HL-60 (cell line): ENCODE data around the gene MAP3K5.

ENCODE experiments used
- DNase-seq, 2 experiments: peaks; one replicate each; pipeline ENCODE4 v3.0.0-alpha.2; 2010 to 2020; ENCODE audit warnings: low read depth in 1 of 2, low spot score in 1 of 2
- H3K27ac ChIP-seq: fragments of 250-450 bp; sonication (Bioruptor Pico); replicated peaks from 2 replicates; pipeline ENCODE4 v1.5.1; 2020; ENCODE audit warnings: mild to moderate bottlenecking, moderate library complexity
- H3K27me3 ChIP-seq: fragments of 250-450 bp; sonication (Bioruptor Pico); 2 replicates; pipeline ENCODE4 v1.5.1; 2021; ENCODE audit warnings: mild to moderate bottlenecking, moderate library complexity; ENCODE audit not compliant: insufficient read depth, poor library complexity, severe bottlenecking
- H3K4me3 ChIP-seq: replicated peaks from 2 replicates; pipeline ENCODE4 v1.5.1; 2011; ENCODE audit warnings: mild to moderate bottlenecking, control low read depth, low read length; ENCODE audit not compliant: insufficient read depth
- GABPA ChIP-seq: IDR thresholded peaks from 2 replicates; pipeline ENCODE4 v1.6.1; 2012; ENCODE audit warnings: low read depth
- POLR2AphosphoS5 ChIP-seq: IDR thresholded peaks from 2 replicates; pipeline ENCODE4 v1.6.1; 2012; ENCODE audit warnings: low read depth
- REST ChIP-seq: IDR thresholded peaks from 2 replicates; pipeline ENCODE4 v1.6.1; 2012; ENCODE audit warnings: low read depth; ENCODE audit not compliant: insufficient replicate concordance
- SPI1 ChIP-seq: IDR thresholded peaks from 2 replicates; pipeline ENCODE4 v1.6.1; 2012; ENCODE audit warnings: low read depth, mild to moderate bottlenecking, borderline replicate concordance
- TF ChIP-seq, protein P1 (sequence below): IDR thresholded peaks from one replicate; pipeline ENCODE4 v1.5.1; 2011; ENCODE audit warnings: low read length, control low read depth, inconsistent platforms; ENCODE audit not compliant: insufficient read depth

MAP3K5 gene

GRCh38 chr6:136683209-136683941 lies 108.9 kb downstream of the MAP3K5 start:
- H3K27ac ChIP-seq, result no peak overlapping the region
- TF ChIP-seq SPI1 (no peak), REST (no peak), POLR2AphosphoS5 (no peak), GABPA (no peak)
- TF ChIP-seq, protein P1, sequence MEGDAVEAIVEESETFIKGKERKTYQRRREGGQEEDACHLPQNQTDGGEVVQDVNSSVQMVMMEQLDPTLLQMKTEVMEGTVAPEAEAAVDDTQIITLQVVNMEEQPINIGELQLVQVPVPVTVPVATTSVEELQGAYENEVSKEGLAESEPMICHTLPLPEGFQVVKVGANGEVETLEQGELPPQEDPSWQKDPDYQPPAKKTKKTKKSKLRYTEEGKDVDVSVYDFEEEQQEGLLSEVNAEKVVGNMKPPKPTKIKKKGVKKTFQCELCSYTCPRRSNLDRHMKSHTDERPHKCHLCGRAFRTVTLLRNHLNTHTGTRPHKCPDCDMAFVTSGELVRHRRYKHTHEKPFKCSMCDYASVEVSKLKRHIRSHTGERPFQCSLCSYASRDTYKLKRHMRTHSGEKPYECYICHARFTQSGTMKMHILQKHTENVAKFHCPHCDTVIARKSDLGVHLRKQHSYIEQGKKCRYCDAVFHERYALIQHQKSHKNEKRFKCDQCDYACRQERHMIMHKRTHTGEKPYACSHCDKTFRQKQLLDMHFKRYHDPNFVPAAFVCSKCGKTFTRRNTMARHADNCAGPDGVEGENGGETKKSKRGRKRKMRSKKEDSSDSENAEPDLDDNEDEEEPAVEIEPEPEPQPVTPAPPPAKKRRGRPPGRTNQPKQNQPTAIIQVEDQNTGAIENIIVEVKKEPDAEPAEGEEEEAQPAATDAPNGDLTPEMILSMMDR, result no peak

GRCh38 chr6:136682292-136682691 lies 110.0 kb downstream of the MAP3K5 start:
- DNase-seq, result no peak
- H3K27me3 ChIP-seq, result no peaks in the 10 kb centered on the region
- no peak overlapping the region for H3K4me3 ChIP-seq
- H3K27ac ChIP-seq, result no peak overlapping the region
- TF ChIP-seq GABPA (no peak), SPI1 (no peak), POLR2AphosphoS5 (no peak), REST (no peak)
- TF ChIP-seq, protein P1, result no peak

More at GRCh38 chr6:136683209-136683941, 108.9 kb downstream of the MAP3K5 start:
- Histone ChIP-seq H3K27me3 (no peaks in the 10 kb centered on the region), H3K4me3 (no peak overlapping the region)
- no peak for DNase-seq

DNA sequence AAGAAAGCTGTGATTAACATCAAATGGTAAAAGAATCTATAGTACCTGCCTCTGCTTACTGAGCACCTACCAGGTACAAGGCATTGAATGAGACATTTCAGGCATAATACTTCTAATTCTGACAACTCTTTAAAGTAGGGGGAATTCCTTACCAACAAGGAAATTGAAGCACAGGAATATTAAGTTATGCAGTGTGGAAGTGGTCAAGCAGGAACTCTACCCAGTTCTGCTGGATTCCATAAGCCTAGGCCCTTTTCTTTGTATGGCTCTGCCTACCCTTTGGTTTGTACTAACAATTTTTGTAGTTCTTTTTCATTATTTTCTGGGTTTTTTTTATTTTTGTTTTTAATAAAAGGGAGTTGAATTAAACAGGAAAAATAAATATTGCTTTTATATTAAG lies 114.5 kb downstream of the MAP3K5 start:
- Histone ChIP-seq H3K27ac (no peak overlapping the region), H3K27me3 (no peaks in the 10 kb centered on the region), H3K4me3 (no peak overlapping the region)
- no peak for TF ChIP-seq SPI1
- no peak for TF ChIP-seq GABPA
- no peak for TF ChIP-seq REST
- TF ChIP-seq, protein P1, result no peak
- no peak for TF ChIP-seq POLR2AphosphoS5
- no peak for DNase-seq
